Measurements from ENCODE around the gene BCL2L1. TPM values are rescaled to one million over a fixed set of nuclear protein-coding genes. Genes with fewer than 3 reads are reported as not detected.

BCL2L1 gene
- polyA plus RNA-seq, 2 donors = 60.0 to 80.9 TPM

DNA sequence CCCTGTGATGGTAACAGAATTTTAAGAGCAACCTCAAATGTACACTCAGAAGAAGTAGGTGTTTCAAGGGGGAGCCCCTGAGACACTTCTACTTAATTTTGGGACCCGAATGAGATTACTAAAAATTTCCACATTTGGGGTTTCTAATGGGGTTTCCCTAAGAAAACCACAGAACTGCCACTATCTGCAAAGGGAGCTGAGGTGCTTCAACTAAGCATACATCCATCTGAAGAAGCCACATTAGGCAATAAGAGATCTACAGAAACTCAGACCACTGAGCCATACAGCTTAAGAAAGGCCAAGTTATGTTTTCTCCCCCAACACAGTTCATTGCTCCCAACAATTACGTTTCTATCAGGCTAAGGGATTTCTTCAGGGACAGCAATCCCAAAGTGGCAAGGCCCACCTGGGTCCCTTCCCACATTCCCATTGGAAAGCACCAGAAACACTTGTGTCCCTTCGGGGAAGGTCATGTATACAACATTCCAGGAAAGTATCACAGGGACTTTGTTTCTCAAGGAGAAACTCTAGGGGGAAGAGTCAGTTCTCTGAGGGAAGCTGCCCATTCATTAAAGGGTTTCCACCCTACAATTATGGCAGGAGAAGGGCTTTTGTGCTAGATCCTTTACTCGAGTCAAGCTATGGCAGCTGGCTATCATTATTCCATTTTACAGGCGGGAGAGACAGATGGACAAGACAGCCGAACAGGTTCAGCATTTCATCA is 5.0 kb downstream of the BCL2L1 start:
- Histone ChIP-seq H3K4me1 (ENCODE audit: control insufficient read depth in 2 of 2, insufficient read depth in 2 of 2, low read length in 1 of 2) (peaks cover 16 to 27% of the 10 kb centered on the region in 2 donors), H3K9me3 (ENCODE audit: control insufficient read depth in 2 of 2, insufficient read depth in 1 of 2, low read depth in 1 of 2, low read length in 1 of 2) (no peaks in the 10 kb centered on the region), H3K4me3 (ENCODE audit: low read depth in 1 of 2, low read length in 2 of 2) (peak overlapping the region; percentile 10 to 26), H3K27me3 (ENCODE audit: control insufficient read depth in 1 of 2, insufficient read depth in 2 of 2, low read length in 2 of 2) (no peaks in the 10 kb centered on the region), H3K27ac (ENCODE audit: low read depth in 2 of 2, low read length in 1 of 2) (peak overlapping the region; percentile 2 to 43), H3K36me3 (ENCODE audit: control insufficient read depth in 2 of 2, insufficient read depth in 2 of 2, low read length in 1 of 2) (peaks cover 0 to 3% of the 10 kb centered on the region in 2 donors)
- WGBS, 2 donors = 64 to 75% methylated on average over 6 of the region's 6 CpGs

DNA sequence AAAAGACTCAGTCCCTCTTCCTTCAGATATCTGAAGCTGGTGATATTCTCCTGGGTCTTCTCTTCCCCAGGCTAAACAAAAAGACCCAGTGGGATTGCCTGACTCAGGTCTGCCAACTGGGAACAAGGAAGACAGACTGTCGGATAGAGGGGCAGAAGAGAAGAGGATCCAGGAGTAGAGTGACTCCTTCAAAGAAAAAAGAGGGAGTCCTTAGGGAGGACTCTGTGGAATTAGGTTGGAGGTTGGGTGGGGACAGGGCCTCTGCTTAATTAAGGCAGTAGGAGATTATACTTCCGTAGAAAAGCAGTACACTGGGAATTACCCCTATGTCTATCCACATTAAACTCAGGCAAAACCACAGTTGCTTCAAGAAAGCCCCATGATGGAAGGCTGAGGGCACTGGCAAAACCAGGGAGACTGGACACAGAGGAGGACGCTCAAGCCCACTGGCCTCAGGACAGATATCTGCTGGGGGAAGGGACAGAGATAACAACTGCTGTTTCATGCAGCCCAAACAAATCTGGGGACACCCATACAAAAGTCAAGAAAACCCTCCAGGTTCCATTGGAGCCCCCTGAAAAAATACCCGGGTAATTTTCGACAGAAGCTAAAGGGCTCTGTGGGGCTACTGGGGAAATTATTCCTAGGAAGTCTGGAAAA is 5.7 kb downstream of the BCL2L1 start:
- H3K27me3 ChIP-seq (ENCODE audit: control insufficient read depth in 1 of 2, insufficient read depth in 2 of 2, low read length in 2 of 2) = no peaks in the 10 kb centered on the region
- peaks cover 15 to 31% of the 10 kb centered on the region in 2 donors for H3K4me1 ChIP-seq (ENCODE audit: control insufficient read depth in 2 of 2, insufficient read depth in 2 of 2, low read length in 1 of 2)
- H3K4me3 ChIP-seq (ENCODE audit: low read depth in 1 of 2, low read length in 2 of 2) = peak overlapping the region in 1 of 2 donors; percentile 26
- peaks cover 0 to 3% of the 10 kb centered on the region in 2 donors for H3K36me3 ChIP-seq (ENCODE audit: control insufficient read depth in 2 of 2, insufficient read depth in 2 of 2, low read length in 1 of 2)
- WGBS, 2 donors = 59 to 67% methylated on average over 5 of the region's 5 CpGs
- H3K27ac ChIP-seq (ENCODE audit: low read depth in 2 of 2, low read length in 1 of 2) = peak overlapping the region; percentile 65 to 67
- no peaks in the 10 kb centered on the region for H3K9me3 ChIP-seq (ENCODE audit: control insufficient read depth in 2 of 2, insufficient read depth in 1 of 2, low read depth in 1 of 2, low read length in 1 of 2)

DNA sequence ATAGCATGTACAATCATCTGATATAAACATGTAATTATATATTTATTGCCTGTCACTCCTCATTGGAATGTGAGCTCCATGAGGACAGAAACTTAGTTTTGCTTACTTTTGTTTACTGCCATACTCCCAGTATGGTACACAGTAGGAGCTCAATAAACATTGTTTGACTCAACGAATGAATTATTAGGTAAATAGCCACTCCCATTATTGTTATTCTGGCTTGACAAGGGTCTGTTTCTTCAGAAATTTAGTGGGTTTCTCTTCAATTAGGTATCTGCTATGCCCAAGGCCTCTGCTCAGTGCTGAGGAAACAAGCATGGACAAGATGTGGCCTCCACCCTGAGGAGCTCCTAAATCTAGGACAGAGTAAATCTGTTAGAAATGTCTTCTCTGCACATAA is 6.3 kb downstream of the BCL2L1 start:
- Histone ChIP-seq H3K4me3 (ENCODE audit: low read depth in 1 of 2, low read length in 2 of 2) (peak overlapping the region in 1 of 2 donors; percentile 26), H3K27ac (ENCODE audit: low read depth in 2 of 2, low read length in 1 of 2) (peak overlapping the region; percentile 65 to 67)
- 28 to 40% methylated on average over 1 of the region's 1 CpG for WGBS, 2 donors

DNA sequence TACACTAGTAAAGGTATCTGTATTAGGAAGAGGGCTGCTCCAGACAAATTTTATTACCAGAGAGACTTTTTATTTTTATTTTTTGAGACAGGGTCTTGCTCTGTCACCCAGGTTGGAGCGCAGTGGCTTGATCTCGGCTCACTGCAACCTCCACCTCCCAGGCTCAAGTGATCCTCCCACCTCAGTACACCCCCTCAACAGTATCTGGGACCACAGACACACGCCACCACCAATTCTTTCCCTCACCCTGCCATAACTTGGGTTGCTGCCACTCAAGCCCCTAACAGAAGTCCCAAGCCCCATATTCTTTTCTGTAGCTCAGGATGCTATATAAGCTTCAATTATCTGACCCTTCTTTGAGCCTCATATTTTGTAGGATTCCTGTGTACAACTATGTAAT is 6.9 kb downstream of the BCL2L1 start:
- peaks cover 12 to 27% of the 10 kb centered on the region in 2 donors for H3K4me1 ChIP-seq (ENCODE audit: control insufficient read depth in 2 of 2, insufficient read depth in 2 of 2, low read length in 1 of 2)
- no peaks in the 10 kb centered on the region for H3K9me3 ChIP-seq (ENCODE audit: control insufficient read depth in 2 of 2, insufficient read depth in 1 of 2, low read depth in 1 of 2, low read length in 1 of 2)
- H3K36me3 ChIP-seq (ENCODE audit: control insufficient read depth in 2 of 2, insufficient read depth in 2 of 2, low read length in 1 of 2) = peaks cover 0 to 1% of the 10 kb centered on the region in 2 donors
- H3K27me3 ChIP-seq (ENCODE audit: control insufficient read depth in 1 of 2, insufficient read depth in 2 of 2, low read length in 2 of 2) = no peaks in the 10 kb centered on the region
- no peak overlapping the region for H3K4me3 ChIP-seq (ENCODE audit: low read depth in 1 of 2, low read length in 2 of 2)
- no peak overlapping the region for H3K27ac ChIP-seq (ENCODE audit: low read depth in 2 of 2, low read length in 1 of 2)
- 59 to 64% methylated on average over 3 of the region's 3 CpGs for WGBS, 2 donors

More for the DNA sequence above, 6.3 kb downstream of the BCL2L1 start:
- Histone ChIP-seq H3K9me3 (ENCODE audit: control insufficient read depth in 2 of 2, insufficient read depth in 1 of 2, low read depth in 1 of 2, low read length in 1 of 2) (no peaks in the 10 kb centered on the region), H3K36me3 (ENCODE audit: control insufficient read depth in 2 of 2, insufficient read depth in 2 of 2, low read length in 1 of 2) (peaks cover 0 to 3% of the 10 kb centered on the region in 2 donors), H3K4me1 (ENCODE audit: control insufficient read depth in 2 of 2, insufficient read depth in 2 of 2, low read length in 1 of 2) (peaks cover 12 to 27% of the 10 kb centered on the region in 2 donors), H3K27me3 (ENCODE audit: control insufficient read depth in 1 of 2, insufficient read depth in 2 of 2, low read length in 2 of 2) (no peaks in the 10 kb centered on the region)

DNA sequence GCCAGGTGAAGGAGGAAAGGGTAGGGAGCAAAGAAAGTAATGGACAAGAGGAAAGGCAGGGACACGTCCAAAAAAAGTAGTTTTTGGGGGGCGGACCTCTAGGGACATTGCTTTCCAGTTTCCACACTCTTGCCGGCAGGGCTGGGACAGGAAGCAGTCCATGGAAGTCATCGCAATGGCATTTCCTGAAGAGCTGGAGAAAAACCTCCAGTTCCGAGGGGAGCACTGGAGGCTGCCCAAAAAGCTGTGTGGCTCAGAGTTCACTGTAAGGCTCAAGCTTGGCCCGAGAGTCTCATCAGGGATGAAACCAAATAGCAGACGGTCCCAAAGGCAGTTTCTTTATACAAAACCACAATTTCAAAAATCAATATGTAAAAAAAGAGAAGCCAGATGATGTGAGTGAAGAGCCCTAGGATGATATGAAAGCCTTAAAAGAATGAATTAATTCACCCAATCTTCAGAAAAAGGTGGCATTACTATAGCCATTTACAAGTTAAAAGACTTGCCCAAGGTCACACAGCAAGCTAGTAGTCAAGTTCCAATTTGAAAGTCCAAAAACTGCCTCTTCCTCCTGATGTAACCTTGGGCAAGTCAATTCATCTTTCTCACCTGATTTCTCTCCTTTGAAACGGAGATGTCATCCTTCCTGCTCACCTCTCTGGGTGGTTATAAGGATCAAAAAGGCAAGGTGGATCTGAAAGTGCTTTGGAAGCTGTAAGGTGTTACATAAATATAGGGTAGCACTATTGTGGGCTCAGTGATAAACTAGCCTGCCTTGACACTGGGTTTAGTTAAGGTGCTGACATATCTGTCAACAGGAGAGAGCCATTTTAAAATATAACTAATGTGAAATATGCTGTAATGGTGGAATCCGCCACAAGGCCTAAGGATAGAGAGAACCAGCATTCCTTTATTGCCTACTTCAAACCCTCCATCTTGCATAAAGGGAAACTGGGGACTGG is 9.1 kb downstream of the BCL2L1 start:
- WGBS, 2 donors = 36 to 44% methylated on average over 9 of the region's 9 CpGs
- no peaks in the 10 kb centered on the region for H3K9me3 ChIP-seq (ENCODE audit: control insufficient read depth in 2 of 2, insufficient read depth in 1 of 2, low read depth in 1 of 2, low read length in 1 of 2)
- H3K36me3 ChIP-seq (ENCODE audit: control insufficient read depth in 2 of 2, insufficient read depth in 2 of 2, low read length in 1 of 2) = peaks cover 0 to 5% of the 10 kb centered on the region in 2 donors
- peaks cover 9 to 20% of the 10 kb centered on the region in 2 donors for H3K4me1 ChIP-seq (ENCODE audit: control insufficient read depth in 2 of 2, insufficient read depth in 2 of 2, low read length in 1 of 2)
- peak overlapping the region; percentile 87 to 90 for H3K27ac ChIP-seq (ENCODE audit: low read depth in 2 of 2, low read length in 1 of 2)
- H3K27me3 ChIP-seq (ENCODE audit: control insufficient read depth in 1 of 2, insufficient read depth in 2 of 2, low read length in 2 of 2) = no peaks in the 10 kb centered on the region
- no peak overlapping the region for H3K4me3 ChIP-seq (ENCODE audit: low read depth in 1 of 2, low read length in 2 of 2)

DNA sequence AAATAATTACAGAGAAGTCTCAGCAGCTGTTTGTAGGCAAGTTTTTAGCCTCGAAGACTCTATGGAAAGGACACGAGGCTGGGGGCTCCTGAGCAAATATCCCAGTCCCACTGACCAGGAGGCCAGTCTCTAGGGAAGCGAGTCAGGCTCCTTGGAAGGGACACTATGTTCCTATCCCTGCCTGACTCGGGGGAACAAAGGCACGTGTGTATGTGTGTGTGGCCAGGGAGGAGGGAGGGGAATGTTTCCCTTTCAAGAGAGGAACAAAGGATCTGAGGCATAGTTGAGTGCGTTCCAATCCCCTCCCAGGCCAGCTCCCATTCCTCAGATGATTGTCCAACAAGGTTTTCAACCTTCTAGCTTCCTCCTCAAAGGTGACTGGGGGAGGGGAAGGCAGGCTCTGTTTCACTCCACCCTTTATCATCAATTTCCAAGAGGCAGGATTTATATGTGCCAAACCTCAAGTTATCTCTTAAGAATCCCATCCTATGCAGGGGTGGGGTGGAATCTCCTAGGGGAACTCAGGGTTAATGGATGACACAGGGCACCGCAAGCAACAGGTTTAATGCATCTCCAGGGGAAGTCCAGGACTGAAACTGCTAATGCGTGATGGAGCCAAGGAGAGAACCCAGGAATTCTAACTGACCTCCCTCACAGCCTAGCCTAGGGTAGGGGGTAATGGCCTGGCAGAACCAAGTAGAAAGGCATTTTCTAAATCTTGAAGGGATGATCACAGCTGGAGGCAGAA is 9.9 kb downstream of the BCL2L1 start:
- Histone ChIP-seq H3K27me3 (ENCODE audit: control insufficient read depth in 1 of 2, insufficient read depth in 2 of 2, low read length in 2 of 2) (no peaks in the 10 kb centered on the region), H3K9me3 (ENCODE audit: control insufficient read depth in 2 of 2, insufficient read depth in 1 of 2, low read depth in 1 of 2, low read length in 1 of 2) (no peaks in the 10 kb centered on the region), H3K27ac (ENCODE audit: low read depth in 2 of 2, low read length in 1 of 2) (peak overlapping the region; percentile 87 to 90), H3K4me1 (ENCODE audit: control insufficient read depth in 2 of 2, insufficient read depth in 2 of 2, low read length in 1 of 2) (peaks cover 8 to 26% of the 10 kb centered on the region in 2 donors), H3K4me3 (ENCODE audit: low read depth in 1 of 2, low read length in 2 of 2) (peak overlapping the region in 1 of 2 donors; percentile 8), H3K36me3 (ENCODE audit: control insufficient read depth in 2 of 2, insufficient read depth in 2 of 2, low read length in 1 of 2) (peaks cover 0 to 5% of the 10 kb centered on the region in 2 donors)
- WGBS, 2 donors = 15 to 17% methylated on average over 8 of the region's 8 CpGs

DNA sequence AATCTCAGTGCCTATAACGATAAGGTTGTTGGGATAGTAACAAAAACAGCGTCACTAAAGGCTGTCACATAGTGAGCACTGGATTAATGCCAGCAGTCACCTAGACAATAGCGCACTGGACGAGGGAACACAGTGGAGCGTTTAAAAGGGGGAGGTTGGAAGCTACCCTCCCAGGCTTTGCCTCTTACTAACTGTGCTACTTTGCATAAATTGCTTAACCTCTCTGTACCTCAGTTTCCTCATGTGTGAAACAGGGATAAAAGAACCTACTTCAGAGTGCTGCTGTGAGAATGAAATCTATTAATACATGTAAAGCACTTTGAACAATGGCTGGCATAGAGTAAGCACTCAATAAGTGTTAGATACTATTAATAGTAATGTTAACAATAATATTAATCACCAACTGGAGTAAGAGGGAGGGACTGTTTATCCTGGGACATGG is 10.5 kb downstream of the BCL2L1 start:
- 37 to 41% methylated on average over 5 of the region's 5 CpGs for WGBS, 2 donors
- Histone ChIP-seq H3K36me3 (ENCODE audit: control insufficient read depth in 2 of 2, insufficient read depth in 2 of 2, low read length in 1 of 2) (peaks cover 0 to 5% of the 10 kb centered on the region in 2 donors), H3K27ac (ENCODE audit: low read depth in 2 of 2, low read length in 1 of 2) (peak overlapping the region; percentile 87 to 90), H3K4me1 (ENCODE audit: control insufficient read depth in 2 of 2, insufficient read depth in 2 of 2, low read length in 1 of 2) (peaks cover 8 to 26% of the 10 kb centered on the region in 2 donors), H3K27me3 (ENCODE audit: control insufficient read depth in 1 of 2, insufficient read depth in 2 of 2, low read length in 2 of 2) (no peaks in the 10 kb centered on the region), H3K4me3 (ENCODE audit: low read depth in 1 of 2, low read length in 2 of 2) (peak overlapping the region in 1 of 2 donors; percentile 8), H3K9me3 (ENCODE audit: control insufficient read depth in 2 of 2, insufficient read depth in 1 of 2, low read depth in 1 of 2, low read length in 1 of 2) (no peaks in the 10 kb centered on the region)

DNA sequence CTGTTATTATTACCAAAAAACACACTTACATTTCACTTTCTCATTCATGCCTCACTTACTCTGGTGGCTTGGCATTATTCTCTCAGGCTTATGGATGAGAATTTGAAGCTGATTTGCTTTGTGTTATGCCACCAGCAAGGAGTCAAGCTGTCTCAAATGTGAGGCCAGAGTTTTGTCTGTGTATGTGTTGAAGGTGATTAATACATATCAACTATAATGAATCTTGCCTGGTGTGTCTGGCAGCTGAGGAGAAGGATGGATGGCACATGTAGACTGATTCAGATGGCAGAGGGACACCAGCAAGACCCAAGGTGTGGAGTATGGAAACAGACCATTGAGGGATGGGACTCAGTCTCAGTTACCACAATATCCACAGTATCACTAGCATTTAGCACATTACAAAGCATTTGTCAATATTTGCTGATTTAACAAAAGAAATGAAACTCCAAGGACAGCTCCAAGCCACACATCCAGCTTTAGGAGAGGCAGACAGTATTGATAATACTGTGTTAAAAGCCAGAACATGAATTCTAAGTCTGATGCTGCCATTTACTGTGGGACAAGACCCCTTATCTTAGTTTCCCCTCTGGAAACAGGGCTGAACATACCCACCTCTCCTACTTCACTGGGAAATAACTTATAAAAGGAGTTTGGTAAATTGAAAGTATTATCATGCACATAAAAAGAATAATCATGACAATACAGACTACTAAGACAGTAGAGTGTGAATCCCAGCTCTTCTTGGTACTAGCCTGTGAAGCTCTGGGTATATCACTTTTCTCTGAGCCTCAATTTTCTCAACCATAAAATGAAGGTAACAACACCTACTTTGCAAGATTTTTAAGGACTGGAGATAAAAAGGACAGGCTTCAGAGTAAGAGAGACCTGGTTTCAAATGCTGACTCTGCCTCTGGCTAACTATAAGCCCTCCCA is 11.2 kb downstream of the BCL2L1 start:
- Histone ChIP-seq H3K4me3 (ENCODE audit: low read depth in 1 of 2, low read length in 2 of 2) (no peak overlapping the region), H3K36me3 (ENCODE audit: control insufficient read depth in 2 of 2, insufficient read depth in 2 of 2, low read length in 1 of 2) (peaks cover 3 to 10% of the 10 kb centered on the region in 2 donors), H3K4me1 (ENCODE audit: control insufficient read depth in 2 of 2, insufficient read depth in 2 of 2, low read length in 1 of 2) (peaks cover 7 to 25% of the 10 kb centered on the region in 2 donors), H3K27ac (ENCODE audit: low read depth in 2 of 2, low read length in 1 of 2) (peak overlapping the region; percentile 87 to 94), H3K27me3 (ENCODE audit: control insufficient read depth in 1 of 2, insufficient read depth in 2 of 2, low read length in 2 of 2) (no peaks in the 10 kb centered on the region), H3K9me3 (ENCODE audit: control insufficient read depth in 2 of 2, insufficient read depth in 1 of 2, low read depth in 1 of 2, low read length in 1 of 2) (no peaks in the 10 kb centered on the region)

Data from esophagus (tissue), 2 donors.